Thyroid gland (tissue), 4 donors: ENCODE data around the gene PBX3.

Source experiments
- CTCF ChIP-seq, 6 experiments: fragments of 200-600 bp in 3 of 6; fragments of 450-650 bp in 3 of 6; sonication (generic) in 3 of 6; IDR thresholded peaks; one replicate each; pipeline ENCODE4 v1.5.1; 2016 to 2019; ENCODE audit warnings: antibody characterized with exemption in 6 of 6, mild to moderate bottlenecking in 2 of 6, inconsistent platforms in 1 of 6, moderate library complexity in 1 of 6
- POLR2A ChIP-seq, 2 donors: fragments of 450-650 bp; IDR thresholded peaks; one replicate each; pipeline ENCODE4 v1.6.1; 2017; ENCODE audit warnings: antibody characterized with exemption in 2 of 2, mild to moderate bottlenecking in 2 of 2, moderate library complexity in 1 of 2

GRCh38 chr9:125889112-125889475, 141.9 kb downstream of the PBX3 start:
- no peak for TF ChIP-seq CTCF (IDR thresholded peaks at IDR 0.05)
- no peak for TF ChIP-seq POLR2A (IDR thresholded peaks at IDR 0.05)
